Ishikawa (cell line): ENCODE data around the gene SYCE3.

Experiments used
- CEBPB ChIP-seq: IDR thresholded peaks from 2 replicates; pipeline ENCODE4 v1.6.1; 2012
- CREB1 ChIP-seq: IDR thresholded peaks from 2 replicates; pipeline ENCODE4 v1.6.1; 2012; ENCODE audit warnings: low read depth
- EGR1 ChIP-seq: IDR thresholded peaks from 2 replicates; pipeline ENCODE4 v1.6.1; 2012
- EP300 ChIP-seq: IDR thresholded peaks from 2 replicates; pipeline ENCODE4 v1.6.1; 2012; ENCODE audit warnings: borderline replicate concordance
- FOXM1 ChIP-seq: IDR thresholded peaks from 2 replicates; pipeline ENCODE4 v1.6.1; 2012; ENCODE audit warnings: low read depth, borderline replicate concordance
- RAD21 ChIP-seq: IDR thresholded peaks from 2 replicates; pipeline ENCODE4 v1.6.1; 2012; ENCODE audit warnings: low read depth
- REST ChIP-seq: IDR thresholded peaks from 2 replicates; pipeline ENCODE4 v1.6.1; 2012; ENCODE audit warnings: low read depth, mild to moderate bottlenecking
- TCF12 ChIP-seq: IDR thresholded peaks from 2 replicates; pipeline ENCODE4 v1.6.1; 2012; ENCODE audit warnings: low read depth
- TEAD4 ChIP-seq: IDR thresholded peaks from 2 replicates; pipeline ENCODE4 v1.6.1; 2012
- USF1 ChIP-seq: IDR thresholded peaks from 2 replicates; pipeline ENCODE4 v1.6.1; 2012
- ZBTB7A ChIP-seq: IDR thresholded peaks from 2 replicates; pipeline ENCODE4 v1.6.1; 2012; ENCODE audit warnings: low read depth

- no peak for TF ChIP-seq TEAD4
- TF ChIP-seq RAD21, result no peak
- no peak for TF ChIP-seq FOXM1
- no peak for TF ChIP-seq USF1
- TF ChIP-seq EP300, result no peak
- TF ChIP-seq CREB1, result no peak
- no peak for TF ChIP-seq ZBTB7A
- TF ChIP-seq TCF12, result no peak
- no peak for TF ChIP-seq EGR1
- no peak for TF ChIP-seq CEBPB
- no peak for TF ChIP-seq REST
Observed at GRCh38 chr22:50579752-50580151, 17.0 kb upstream of the SYCE3 start.
